Neural cell (in vitro differentiated cells): Measurements from ENCODE around the gene PARL.

Experiments used
- CTCF ChIP-seq: fragments of 450-650 bp; IDR thresholded peaks from 2 replicates; pipeline ENCODE4 v1.5.1; 2014; ENCODE audit warnings: antibody characterized with exemption, mild to moderate bottlenecking, moderate library complexity; ENCODE audit not compliant: poor library complexity, severe bottlenecking
- EP300 ChIP-seq: fragments of 450-650 bp; conservative IDR thresholded peaks from 2 replicates; pipeline ENCODE4 v1.6.1; 2014; ENCODE audit warnings: antibody characterized with exemption, mild to moderate bottlenecking, moderate library complexity; ENCODE audit not compliant: poor library complexity, severe bottlenecking
- EZH2 ChIP-seq: fragments of 200-600, 300-800 bp; shearing (Covaris generic), sonication (generic); IDR thresholded peaks from 2 replicates; pipeline ENCODE4 v1.6.1; 2014; ENCODE audit warnings: antibody characterized with exemption, low read length, borderline replicate concordance, mild to moderate bottlenecking; ENCODE audit not compliant: insufficient read depth, poor library complexity, severe bottlenecking
- MXI1 ChIP-seq: fragments of 450-650 bp; conservative IDR thresholded peaks from 2 replicates; pipeline ENCODE4 v1.6.1; 2014; ENCODE audit warnings: antibody characterized with exemption, mild to moderate bottlenecking; ENCODE audit not compliant: poor library complexity, severe bottlenecking
- POLR2AphosphoS5 ChIP-seq: IDR thresholded peaks from 2 replicates; pipeline ENCODE4 v1.6.1; 2012
- RAD21 ChIP-seq: fragments of 450-650 bp; conservative IDR thresholded peaks from 2 replicates; pipeline ENCODE4 v1.6.1; 2014; ENCODE audit warnings: antibody characterized with exemption, mild to moderate bottlenecking, moderate library complexity
- REST ChIP-seq: IDR thresholded peaks from 2 replicates; pipeline ENCODE4 v1.6.1; 2012; ENCODE audit warnings: borderline replicate concordance
- TAF1 ChIP-seq: IDR thresholded peaks from 2 replicates; pipeline ENCODE4 v1.6.1; 2012; ENCODE audit warnings: low read depth

GRCh38 chr3:183815951-183816475 lies 68.7 kb downstream of the PARL start:
- TF ChIP-seq CTCF: no peak
- TF ChIP-seq EZH2: no peak
- TF ChIP-seq POLR2AphosphoS5: no peak
- TF ChIP-seq REST: no peak
- no peak for TF ChIP-seq MXI1
- no peak for TF ChIP-seq EP300
- no peak for TF ChIP-seq TAF1
- TF ChIP-seq RAD21: no peak
